GM19372 (cell line): ENCODE results near the gene SLC7A11.
A peak's percentile ranks its signal among the peaks of the same experiment; 100 is the strongest.

Source experiments
- ATAC-seq: cut with Tn5 transposase; IDR thresholded peaks from one replicate; pipeline ENCODE4 v1.9.1; 2021; ENCODE audit warnings: mild to moderate bottlenecking, low read depth, moderate library complexity; ENCODE audit not compliant: unreplicated experiment

The SLC7A11 gene

GRCh38 chr4:138177278-138177968 lies 64.7 kb downstream of the SLC7A11 start:
- no peak for ATAC-seq

- no peak for ATAC-seq
These were observed 67.0 kb downstream of the SLC7A11 start for GRCh38 chr4:138174981-138175794.

GRCh38 chr4:138164208-138164607 lies 77.9 kb downstream of the SLC7A11 start:
- no peak for ATAC-seq

- ATAC-seq = no peak
These were observed 79.0 kb downstream of the SLC7A11 start for GRCh38 chr4:138163171-138163570.

- ATAC-seq = no peak
These were observed 79.9 kb downstream of the SLC7A11 start for GRCh38 chr4:138162259-138162658.

- no peak for ATAC-seq
These were observed 80.8 kb downstream of the SLC7A11 start for GRCh38 chr4:138161351-138161750.

- no peak for ATAC-seq
These were observed 83.3 kb downstream of the SLC7A11 start for GRCh38 chr4:138158746-138159297.

GRCh38 chr4:138140879-138141278 lies 101.3 kb downstream of the SLC7A11 start:
- ATAC-seq = no peak

- no peak for ATAC-seq
These were observed 103.4 kb downstream of the SLC7A11 start for GRCh38 chr4:138138774-138139173.

GRCh38 chr4:138135610-138136009 lies 106.5 kb downstream of the SLC7A11 start:
- no peak for ATAC-seq

GRCh38 chr4:138118270-138118669 lies 123.9 kb downstream of the SLC7A11 start:
- no peak for ATAC-seq

- no peak for ATAC-seq
These were observed 127.1 kb downstream of the SLC7A11 start for GRCh38 chr4:138115053-138115452.

GRCh38 chr4:138114434-138114833 lies 127.7 kb downstream of the SLC7A11 start:
- peak; percentile 96 for ATAC-seq
